GM19351 (cell line): Measurements from ENCODE around the gene SLC25A47.

Source experiments
- ATAC-seq: cut with Tn5 transposase; IDR thresholded peaks from one replicate; pipeline ENCODE4 v1.9.1; 2021; ENCODE audit warnings: mild to moderate bottlenecking, moderate library complexity; ENCODE audit not compliant: unreplicated experiment

Gene SLC25A47

DNA sequence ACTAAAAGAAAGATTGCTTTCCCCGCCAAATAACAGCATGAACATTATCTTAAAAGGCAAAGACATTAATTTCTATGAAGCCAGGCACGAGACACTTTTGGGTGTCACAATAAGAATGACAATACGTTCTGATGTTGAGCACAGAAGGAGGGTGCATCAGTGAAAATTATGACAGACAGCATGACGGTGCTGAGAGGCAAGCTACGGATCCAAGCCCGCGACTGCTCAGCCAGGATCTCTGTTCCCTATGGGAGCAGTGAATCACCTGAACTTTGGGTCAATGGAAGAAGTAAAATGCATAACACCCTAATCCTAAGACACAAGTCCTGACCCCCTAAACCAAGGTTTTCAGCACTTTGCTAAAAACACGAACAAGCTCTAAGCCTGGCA, 51.7 kb downstream of the SLC25A47 start:
- no peak for ATAC-seq

DNA sequence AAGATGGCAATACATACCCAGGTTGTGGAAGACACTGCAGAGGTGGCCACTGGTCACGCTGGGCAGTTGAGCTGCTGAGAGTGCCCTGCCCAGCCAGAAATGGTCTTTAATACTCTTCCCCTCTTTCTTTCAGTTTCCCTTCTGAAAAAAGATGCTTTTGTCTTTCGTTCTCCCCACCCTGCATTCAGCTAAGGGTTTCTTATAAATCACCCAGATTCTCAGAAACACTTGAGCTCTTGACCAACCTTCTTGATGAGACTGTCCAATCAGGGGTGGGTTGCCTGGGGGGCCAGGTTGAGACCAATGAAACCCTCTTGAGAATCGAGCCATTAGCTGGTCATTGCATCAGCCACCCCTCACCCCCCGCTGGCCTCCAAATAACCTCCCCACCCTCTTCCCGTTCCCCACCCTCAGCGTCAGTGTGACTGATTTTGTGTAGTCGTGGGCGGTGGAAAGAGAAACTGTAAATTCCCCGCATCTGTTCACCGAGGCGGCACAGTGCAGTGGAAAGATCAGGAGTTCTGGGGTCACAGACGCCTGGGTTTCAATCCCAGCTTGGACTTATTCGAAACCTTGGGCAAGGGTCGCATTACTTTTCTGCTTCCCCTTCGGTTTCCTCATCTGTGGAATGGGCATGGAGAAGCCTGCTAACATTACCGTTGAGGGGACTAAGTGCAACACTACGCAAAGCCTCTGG, 52.3 kb downstream of the SLC25A47 start:
- peak; percentile 49 for ATAC-seq

DNA sequence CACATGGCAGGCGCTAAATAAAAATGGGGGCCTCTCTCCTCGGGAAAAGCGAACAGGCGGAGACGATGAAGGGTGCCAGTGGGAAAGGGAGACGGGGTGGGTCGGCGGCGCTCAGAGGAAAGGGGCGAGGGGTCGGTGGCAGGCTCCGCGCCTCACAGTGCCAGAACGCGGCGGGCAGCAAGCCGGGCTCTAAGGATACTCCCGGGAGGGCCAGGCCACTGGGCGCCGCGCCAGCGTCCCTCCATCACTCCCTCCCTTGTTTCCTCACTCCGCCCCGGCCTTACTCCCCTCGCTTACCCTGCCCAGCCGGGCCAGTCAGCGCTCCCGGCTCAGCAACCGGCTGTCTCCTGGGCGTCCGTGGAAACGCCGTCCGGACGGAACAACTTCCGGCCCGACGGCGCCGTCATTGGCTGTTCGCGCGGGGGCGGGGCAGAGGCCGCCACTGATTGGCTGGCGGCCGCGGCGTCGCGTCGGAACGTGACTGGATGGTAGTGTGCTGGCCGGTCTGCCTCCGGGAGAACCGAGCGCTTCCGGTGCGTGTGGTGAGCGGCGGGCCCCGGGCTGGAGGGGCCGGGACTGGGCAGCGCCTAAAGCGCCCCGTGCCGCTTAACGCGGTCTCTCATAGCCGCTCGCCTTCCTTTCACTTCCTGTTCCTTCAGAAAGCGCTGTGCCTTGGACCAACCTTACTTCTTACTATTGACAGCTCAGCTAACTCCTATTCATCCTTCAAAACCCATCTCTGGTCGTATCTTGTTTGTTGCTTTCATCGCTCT, 53.0 kb downstream of the SLC25A47 start, which contains the start of gene WDR25:
Gene WDR25 (plus strand): TSS at position 523 of the 773 bp plus-strand sequence.
- peak; percentile 72 for ATAC-seq

DNA sequence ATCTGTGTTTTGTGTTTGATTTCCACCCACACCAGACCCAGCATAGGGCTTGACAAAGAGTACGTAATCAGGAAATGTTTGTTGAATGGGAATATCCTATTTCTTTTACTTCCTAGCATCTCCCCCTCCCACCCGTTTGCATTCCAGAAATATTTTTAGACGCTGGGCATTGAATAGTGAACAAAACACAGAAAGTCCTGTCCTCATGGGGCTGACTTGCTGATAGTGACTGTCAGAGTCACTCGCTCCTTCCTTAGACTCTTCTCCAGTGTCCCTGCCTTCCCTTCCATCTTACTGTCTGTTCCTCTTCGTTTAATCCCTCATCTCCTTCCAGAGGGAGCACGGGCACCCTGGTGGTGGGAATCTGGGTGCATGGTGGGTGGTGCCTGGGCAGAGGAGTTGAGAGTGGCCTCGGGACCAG, 53.6 kb downstream of the SLC25A47 start:
- ATAC-seq: no peak
